ENCODE results near the gene HOXC13.

HOXC13 gene

GRCh38 chr12:53968214-53969127, 29.8 kb downstream of the HOXC13 start:
- DNase-seq (ENCODE audit: extremely low read depth, low read depth) = no peak
- TF ChIP-seq, protein P1, sequence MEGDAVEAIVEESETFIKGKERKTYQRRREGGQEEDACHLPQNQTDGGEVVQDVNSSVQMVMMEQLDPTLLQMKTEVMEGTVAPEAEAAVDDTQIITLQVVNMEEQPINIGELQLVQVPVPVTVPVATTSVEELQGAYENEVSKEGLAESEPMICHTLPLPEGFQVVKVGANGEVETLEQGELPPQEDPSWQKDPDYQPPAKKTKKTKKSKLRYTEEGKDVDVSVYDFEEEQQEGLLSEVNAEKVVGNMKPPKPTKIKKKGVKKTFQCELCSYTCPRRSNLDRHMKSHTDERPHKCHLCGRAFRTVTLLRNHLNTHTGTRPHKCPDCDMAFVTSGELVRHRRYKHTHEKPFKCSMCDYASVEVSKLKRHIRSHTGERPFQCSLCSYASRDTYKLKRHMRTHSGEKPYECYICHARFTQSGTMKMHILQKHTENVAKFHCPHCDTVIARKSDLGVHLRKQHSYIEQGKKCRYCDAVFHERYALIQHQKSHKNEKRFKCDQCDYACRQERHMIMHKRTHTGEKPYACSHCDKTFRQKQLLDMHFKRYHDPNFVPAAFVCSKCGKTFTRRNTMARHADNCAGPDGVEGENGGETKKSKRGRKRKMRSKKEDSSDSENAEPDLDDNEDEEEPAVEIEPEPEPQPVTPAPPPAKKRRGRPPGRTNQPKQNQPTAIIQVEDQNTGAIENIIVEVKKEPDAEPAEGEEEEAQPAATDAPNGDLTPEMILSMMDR (IDR thresholded peaks at IDR 0.05; ENCODE audit: low read depth, low read length) = no peak

GRCh38 chr12:53969588-53970259, 31.1 kb downstream of the HOXC13 start:
- DNase-seq (ENCODE audit: extremely low read depth, low read depth) = no peak
- TF ChIP-seq, protein P1 (IDR thresholded peaks at IDR 0.05; ENCODE audit: low read depth, low read length) = no peak

GRCh38 chr12:53970451-53970850, 31.8 kb downstream of the HOXC13 start:
- DNase-seq (ENCODE audit: extremely low read depth, low read depth) = no peak
- TF ChIP-seq, protein P1 (IDR thresholded peaks at IDR 0.05; ENCODE audit: low read depth, low read length) = no peak

GRCh38 chr12:53971129-53971528, 32.5 kb downstream of the HOXC13 start:
- DNase-seq (ENCODE audit: extremely low read depth, low read depth) = no peak
- TF ChIP-seq, protein P1 (IDR thresholded peaks at IDR 0.05; ENCODE audit: low read depth, low read length) = no peak

- no peak for DNase-seq (ENCODE audit: extremely low read depth, low read depth)
- TF ChIP-seq, protein P1 (IDR thresholded peaks at IDR 0.05; ENCODE audit: low read depth, low read length) = no peak
Observed at GRCh38 chr12:53971686-53972085, 33.1 kb downstream of the HOXC13 start.

DNA sequence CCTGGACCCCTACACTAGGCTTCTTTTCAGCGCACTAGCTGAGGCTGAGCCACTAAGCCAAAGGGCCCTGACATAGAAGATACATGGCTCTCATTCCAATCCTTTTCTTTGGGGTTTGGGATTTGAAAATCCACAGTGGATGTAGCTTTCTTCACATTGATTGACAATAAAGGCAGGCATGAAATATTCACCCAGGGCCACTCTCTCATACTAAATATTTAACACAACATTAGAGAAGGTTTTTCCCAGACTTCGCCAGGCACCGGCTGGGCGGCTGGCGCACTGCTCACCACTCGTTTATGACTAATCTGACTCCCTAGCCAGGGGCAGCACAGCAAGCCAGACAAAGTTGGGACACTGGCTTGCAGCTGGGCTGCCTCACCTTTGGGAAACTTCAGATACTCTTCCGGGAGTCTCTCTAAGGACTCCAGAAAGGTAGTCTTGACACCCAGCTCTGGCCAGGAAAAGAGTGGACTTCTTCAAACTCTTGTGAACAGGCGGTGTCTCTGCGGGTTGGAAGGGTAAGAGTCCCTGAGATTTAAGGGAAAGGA, 33.6 kb downstream of the HOXC13 start:
- TF ChIP-seq, protein P1 (IDR thresholded peaks at IDR 0.05; ENCODE audit: low read depth, low read length) = no peak
- no peak for DNase-seq (ENCODE audit: extremely low read depth, low read depth)
